Keratinocyte (primary cell): ENCODE results near the gene APOE.

Experiments used
- EZH2 ChIP-seq: IDR thresholded peaks from one replicate; pipeline ENCODE4 v1.6.1; 2012; ENCODE audit warnings: inconsistent platforms, mild to moderate bottlenecking, low read length, moderate library complexity
- TF ChIP-seq, protein P1 (sequence below), 3 experiments: IDR thresholded peaks in 1 of 3; conservative IDR thresholded peaks in 1 of 3; optimal IDR thresholded peaks in 1 of 3; 2 replicates in 2 of 3; 3 replicates in 1 of 3; pipeline versions ENCODE3 to v1.5.1; 2011; ENCODE audit warnings: low read length in 3 of 3, mild to moderate bottlenecking in 3 of 3, moderate library complexity in 2 of 3, control low read depth in 1 of 3, inconsistent platforms in 1 of 3; ENCODE audit not compliant: insufficient read depth in 2 of 3; ENCODE audit errors: extremely low read depth in 1 of 3

DNA sequence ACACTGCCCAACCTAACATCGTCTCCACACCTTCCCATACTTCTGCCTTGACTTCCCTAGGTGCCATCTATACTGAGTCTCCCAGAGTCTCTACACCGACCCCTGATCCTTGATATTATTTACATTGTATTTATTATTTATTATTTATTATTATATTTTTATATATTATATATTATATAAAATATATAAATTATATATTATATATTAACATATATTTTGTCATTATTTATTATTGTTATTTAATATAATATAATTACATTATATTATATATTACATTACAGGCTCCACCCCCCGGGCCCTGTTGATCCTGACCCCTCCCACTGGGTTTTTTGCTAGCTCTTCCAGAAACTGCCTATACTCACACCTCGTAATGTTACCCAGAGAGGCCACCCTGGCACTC, 32.9 kb upstream of the APOE start:
- TF ChIP-seq, protein P1, sequence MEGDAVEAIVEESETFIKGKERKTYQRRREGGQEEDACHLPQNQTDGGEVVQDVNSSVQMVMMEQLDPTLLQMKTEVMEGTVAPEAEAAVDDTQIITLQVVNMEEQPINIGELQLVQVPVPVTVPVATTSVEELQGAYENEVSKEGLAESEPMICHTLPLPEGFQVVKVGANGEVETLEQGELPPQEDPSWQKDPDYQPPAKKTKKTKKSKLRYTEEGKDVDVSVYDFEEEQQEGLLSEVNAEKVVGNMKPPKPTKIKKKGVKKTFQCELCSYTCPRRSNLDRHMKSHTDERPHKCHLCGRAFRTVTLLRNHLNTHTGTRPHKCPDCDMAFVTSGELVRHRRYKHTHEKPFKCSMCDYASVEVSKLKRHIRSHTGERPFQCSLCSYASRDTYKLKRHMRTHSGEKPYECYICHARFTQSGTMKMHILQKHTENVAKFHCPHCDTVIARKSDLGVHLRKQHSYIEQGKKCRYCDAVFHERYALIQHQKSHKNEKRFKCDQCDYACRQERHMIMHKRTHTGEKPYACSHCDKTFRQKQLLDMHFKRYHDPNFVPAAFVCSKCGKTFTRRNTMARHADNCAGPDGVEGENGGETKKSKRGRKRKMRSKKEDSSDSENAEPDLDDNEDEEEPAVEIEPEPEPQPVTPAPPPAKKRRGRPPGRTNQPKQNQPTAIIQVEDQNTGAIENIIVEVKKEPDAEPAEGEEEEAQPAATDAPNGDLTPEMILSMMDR (optimal IDR thresholded peaks at IDR 0.05 in 1 of 3, IDR thresholded peaks at IDR 0.05 in 1 of 3, conservative IDR thresholded peaks at IDR 0.05 in 1 of 3; ENCODE audit: extremely low read depth in 1 of 3, insufficient read depth in 2 of 3, low read length in 3 of 3): no peak
- TF ChIP-seq EZH2: no peak
